ENCODE results near the gene FAM13C. TPM values are rescaled to one million over a fixed set of nuclear protein-coding genes. Genes with fewer than 3 reads are reported as not detected.

Gene FAM13C
- polyA plus RNA-seq, 1 donor from 2014 or later = 89.3 TPM

DNA sequence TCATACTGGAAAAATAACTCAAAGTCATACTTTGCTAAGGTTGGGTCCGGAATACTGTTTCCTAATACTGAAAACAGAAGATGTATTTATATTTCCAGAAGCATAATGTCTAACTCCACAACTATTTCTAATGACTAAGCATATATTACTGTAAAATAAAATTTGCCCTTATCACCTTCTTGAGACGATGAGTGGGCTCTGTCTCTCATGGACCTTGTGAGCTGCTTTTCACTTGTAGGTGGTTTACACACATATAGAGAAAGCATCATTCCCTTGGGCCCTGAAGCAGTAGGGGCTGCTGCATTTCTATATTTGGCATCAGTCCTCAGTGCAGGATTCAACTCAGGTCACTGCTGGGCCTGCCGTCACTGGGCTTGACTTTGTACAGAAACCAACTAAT lies 10.7 kb upstream of the FAM13C start:
- H2AFZ ChIP-seq (ENCODE audit: low read depth, low read length) = no peak overlapping the region
- H3K9me3 ChIP-seq (ENCODE audit: low read length) = no peaks in the 10 kb centered on the region
- TF ChIP-seq POLR2AphosphoS5 (IDR thresholded peaks at IDR 0.05) (no peak), EZH2 (IDR thresholded peaks at IDR 0.05; ENCODE audit: borderline replicate concordance, insufficient read depth, low read length, poor library complexity, severe bottlenecking) (no peak), EP300 (conservative IDR thresholded peaks at IDR 0.05; ENCODE audit: poor library complexity, severe bottlenecking) (no peak), MXI1 (conservative IDR thresholded peaks at IDR 0.05; ENCODE audit: poor library complexity, severe bottlenecking) (no peak), RAD21 (conservative IDR thresholded peaks at IDR 0.05) (no peak), SMC3 (conservative IDR thresholded peaks at IDR 0.05; ENCODE audit: poor library complexity) (no peak), TAF1 (IDR thresholded peaks at IDR 0.05; ENCODE audit: low read depth) (no peak)
- TF ChIP-seq, protein P1, sequence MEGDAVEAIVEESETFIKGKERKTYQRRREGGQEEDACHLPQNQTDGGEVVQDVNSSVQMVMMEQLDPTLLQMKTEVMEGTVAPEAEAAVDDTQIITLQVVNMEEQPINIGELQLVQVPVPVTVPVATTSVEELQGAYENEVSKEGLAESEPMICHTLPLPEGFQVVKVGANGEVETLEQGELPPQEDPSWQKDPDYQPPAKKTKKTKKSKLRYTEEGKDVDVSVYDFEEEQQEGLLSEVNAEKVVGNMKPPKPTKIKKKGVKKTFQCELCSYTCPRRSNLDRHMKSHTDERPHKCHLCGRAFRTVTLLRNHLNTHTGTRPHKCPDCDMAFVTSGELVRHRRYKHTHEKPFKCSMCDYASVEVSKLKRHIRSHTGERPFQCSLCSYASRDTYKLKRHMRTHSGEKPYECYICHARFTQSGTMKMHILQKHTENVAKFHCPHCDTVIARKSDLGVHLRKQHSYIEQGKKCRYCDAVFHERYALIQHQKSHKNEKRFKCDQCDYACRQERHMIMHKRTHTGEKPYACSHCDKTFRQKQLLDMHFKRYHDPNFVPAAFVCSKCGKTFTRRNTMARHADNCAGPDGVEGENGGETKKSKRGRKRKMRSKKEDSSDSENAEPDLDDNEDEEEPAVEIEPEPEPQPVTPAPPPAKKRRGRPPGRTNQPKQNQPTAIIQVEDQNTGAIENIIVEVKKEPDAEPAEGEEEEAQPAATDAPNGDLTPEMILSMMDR (IDR thresholded peaks at IDR 0.05; ENCODE audit: poor library complexity, severe bottlenecking) = no peak
- TF ChIP-seq, protein P2, sequence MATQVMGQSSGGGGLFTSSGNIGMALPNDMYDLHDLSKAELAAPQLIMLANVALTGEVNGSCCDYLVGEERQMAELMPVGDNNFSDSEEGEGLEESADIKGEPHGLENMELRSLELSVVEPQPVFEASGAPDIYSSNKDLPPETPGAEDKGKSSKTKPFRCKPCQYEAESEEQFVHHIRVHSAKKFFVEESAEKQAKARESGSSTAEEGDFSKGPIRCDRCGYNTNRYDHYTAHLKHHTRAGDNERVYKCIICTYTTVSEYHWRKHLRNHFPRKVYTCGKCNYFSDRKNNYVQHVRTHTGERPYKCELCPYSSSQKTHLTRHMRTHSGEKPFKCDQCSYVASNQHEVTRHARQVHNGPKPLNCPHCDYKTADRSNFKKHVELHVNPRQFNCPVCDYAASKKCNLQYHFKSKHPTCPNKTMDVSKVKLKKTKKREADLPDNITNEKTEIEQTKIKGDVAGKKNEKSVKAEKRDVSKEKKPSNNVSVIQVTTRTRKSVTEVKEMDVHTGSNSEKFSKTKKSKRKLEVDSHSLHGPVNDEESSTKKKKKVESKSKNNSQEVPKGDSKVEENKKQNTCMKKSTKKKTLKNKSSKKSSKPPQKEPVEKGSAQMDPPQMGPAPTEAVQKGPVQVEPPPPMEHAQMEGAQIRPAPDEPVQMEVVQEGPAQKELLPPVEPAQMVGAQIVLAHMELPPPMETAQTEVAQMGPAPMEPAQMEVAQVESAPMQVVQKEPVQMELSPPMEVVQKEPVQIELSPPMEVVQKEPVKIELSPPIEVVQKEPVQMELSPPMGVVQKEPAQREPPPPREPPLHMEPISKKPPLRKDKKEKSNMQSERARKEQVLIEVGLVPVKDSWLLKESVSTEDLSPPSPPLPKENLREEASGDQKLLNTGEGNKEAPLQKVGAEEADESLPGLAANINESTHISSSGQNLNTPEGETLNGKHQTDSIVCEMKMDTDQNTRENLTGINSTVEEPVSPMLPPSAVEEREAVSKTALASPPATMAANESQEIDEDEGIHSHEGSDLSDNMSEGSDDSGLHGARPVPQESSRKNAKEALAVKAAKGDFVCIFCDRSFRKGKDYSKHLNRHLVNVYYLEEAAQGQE (IDR thresholded peaks at IDR 0.05; ENCODE audit: borderline replicate concordance) = no peak
- H3K79me2 ChIP-seq (replicated peaks; ENCODE audit: insufficient read depth, low read length) = no peaks in the 10 kb centered on the region
- no peaks in the 10 kb centered on the region for H3K27me3 ChIP-seq (ENCODE audit: insufficient read depth, low read depth, low read length)
- H3K4me3 ChIP-seq (ENCODE audit: low read length) = no peak overlapping the region
- no peak overlapping the region for H3K4me2 ChIP-seq (ENCODE audit: low read length)
- H4K20me1 ChIP-seq (ENCODE audit: insufficient read depth) = no peaks in the 10 kb centered on the region
- H3F3A ChIP-seq (ENCODE audit: insufficient read depth, low read length, poor library complexity, severe bottlenecking) = no peaks in the 10 kb centered on the region
- no peak overlapping the region for H3K27ac ChIP-seq (ENCODE audit: low read length)
- H3K9me2 ChIP-seq (ENCODE audit: insufficient read depth, low read length) = no peaks in the 10 kb centered on the region
- H3K9ac ChIP-seq (ENCODE audit: low read length) = no peak overlapping the region
- no peaks in the 10 kb centered on the region for H3K36me3 ChIP-seq (ENCODE audit: insufficient read depth, low read length)

DNA sequence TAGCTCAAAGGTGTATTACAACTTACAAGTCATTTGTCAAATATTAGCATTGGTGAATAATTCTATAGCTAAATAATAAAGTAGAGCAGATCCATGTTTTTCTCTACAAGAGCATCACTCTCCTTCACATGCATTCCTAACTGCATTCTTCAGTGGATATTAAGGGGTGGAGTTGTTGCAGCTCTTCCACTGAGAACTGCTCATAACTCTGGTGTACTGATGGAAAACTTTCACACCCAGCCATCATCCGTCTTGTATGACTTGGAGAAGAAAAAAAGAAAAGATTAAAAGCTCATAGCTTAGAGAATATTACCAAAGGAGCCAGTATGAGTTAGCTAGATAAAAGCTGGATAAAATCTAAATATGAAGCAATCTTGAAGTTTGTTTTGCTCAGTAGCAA lies 10.2 kb upstream of the FAM13C start:
- TF ChIP-seq SMC3 (conservative IDR thresholded peaks at IDR 0.05; ENCODE audit: poor library complexity) (no peak), POLR2AphosphoS5 (IDR thresholded peaks at IDR 0.05) (no peak), TAF1 (IDR thresholded peaks at IDR 0.05; ENCODE audit: low read depth) (no peak), EZH2 (IDR thresholded peaks at IDR 0.05; ENCODE audit: borderline replicate concordance, insufficient read depth, low read length, poor library complexity, severe bottlenecking) (no peak), MXI1 (conservative IDR thresholded peaks at IDR 0.05; ENCODE audit: poor library complexity, severe bottlenecking) (no peak)
- TF ChIP-seq, protein P1 (IDR thresholded peaks at IDR 0.05; ENCODE audit: poor library complexity, severe bottlenecking) = no peak
- TF ChIP-seq, protein P2 (IDR thresholded peaks at IDR 0.05; ENCODE audit: borderline replicate concordance) = no peak
- Histone ChIP-seq H3K79me2 (replicated peaks; ENCODE audit: insufficient read depth, low read length) (no peaks in the 10 kb centered on the region), H3K4me2 (ENCODE audit: low read length) (no peak overlapping the region)

More for the DNA sequence above, 10.2 kb upstream of the FAM13C start:
- no peaks in the 10 kb centered on the region for H3K9me3 ChIP-seq (ENCODE audit: low read length)
- H2AFZ ChIP-seq (ENCODE audit: low read depth, low read length) = no peak overlapping the region
- no peaks in the 10 kb centered on the region for H3F3A ChIP-seq (ENCODE audit: insufficient read depth, low read length, poor library complexity, severe bottlenecking)
- H3K27me3 ChIP-seq (ENCODE audit: insufficient read depth, low read depth, low read length) = no peaks in the 10 kb centered on the region
- H4K20me1 ChIP-seq (ENCODE audit: insufficient read depth) = no peaks in the 10 kb centered on the region
- H3K9me2 ChIP-seq (ENCODE audit: insufficient read depth, low read length) = no peaks in the 10 kb centered on the region
- H3K4me3 ChIP-seq (ENCODE audit: low read length) = no peak overlapping the region
- no peak overlapping the region for H3K9ac ChIP-seq (ENCODE audit: low read length)
- no peak overlapping the region for H3K27ac ChIP-seq (ENCODE audit: low read length)
- H3K36me3 ChIP-seq (ENCODE audit: insufficient read depth, low read length) = no peaks in the 10 kb centered on the region

All from neural cell (in vitro differentiated cells).